Stomach (tissue), 4 donors: Measurements from ENCODE around the gene RAB6A.

Experiments used
- EP300 ChIP-seq: sonication (generic); formaldehyde crosslinking; IDR thresholded peaks from one replicate; pipeline ENCODE4 v1.6.1; 2017; ENCODE audit warnings: antibody characterized with exemption
- TF ChIP-seq, protein P1 (sequence below), 7 experiments: fragments of 450-650 bp in 4 of 7; fragments of 200-600 bp in 3 of 7; sonication (generic) in 3 of 7; IDR thresholded peaks; one replicate each; pipeline ENCODE4 v1.5.1; 2016 to 2019; ENCODE audit warnings: antibody characterized with exemption in 7 of 7, control low read depth in 2 of 7, mild to moderate bottlenecking in 1 of 7

DNA sequence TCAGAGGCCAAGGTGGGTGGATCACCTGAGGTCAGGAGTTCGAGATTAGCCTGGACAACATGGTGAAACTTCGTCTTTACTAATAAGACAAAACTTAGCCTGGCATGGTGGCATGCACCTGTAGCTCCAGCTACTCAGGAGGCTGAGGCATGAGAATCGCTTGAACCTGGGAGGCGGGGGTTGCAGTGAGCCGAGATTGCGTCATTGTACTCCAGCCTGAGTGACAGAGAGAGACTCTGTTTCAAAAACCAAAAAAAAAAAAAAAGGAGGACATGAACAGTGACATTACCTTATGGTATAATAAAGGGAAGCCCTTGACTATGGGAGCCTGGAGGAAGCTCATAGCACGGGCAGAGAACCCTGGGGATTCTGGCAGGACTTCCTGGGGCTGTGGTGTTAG is 131.0 kb downstream of the RAB6A start:
- TF ChIP-seq, protein P1, sequence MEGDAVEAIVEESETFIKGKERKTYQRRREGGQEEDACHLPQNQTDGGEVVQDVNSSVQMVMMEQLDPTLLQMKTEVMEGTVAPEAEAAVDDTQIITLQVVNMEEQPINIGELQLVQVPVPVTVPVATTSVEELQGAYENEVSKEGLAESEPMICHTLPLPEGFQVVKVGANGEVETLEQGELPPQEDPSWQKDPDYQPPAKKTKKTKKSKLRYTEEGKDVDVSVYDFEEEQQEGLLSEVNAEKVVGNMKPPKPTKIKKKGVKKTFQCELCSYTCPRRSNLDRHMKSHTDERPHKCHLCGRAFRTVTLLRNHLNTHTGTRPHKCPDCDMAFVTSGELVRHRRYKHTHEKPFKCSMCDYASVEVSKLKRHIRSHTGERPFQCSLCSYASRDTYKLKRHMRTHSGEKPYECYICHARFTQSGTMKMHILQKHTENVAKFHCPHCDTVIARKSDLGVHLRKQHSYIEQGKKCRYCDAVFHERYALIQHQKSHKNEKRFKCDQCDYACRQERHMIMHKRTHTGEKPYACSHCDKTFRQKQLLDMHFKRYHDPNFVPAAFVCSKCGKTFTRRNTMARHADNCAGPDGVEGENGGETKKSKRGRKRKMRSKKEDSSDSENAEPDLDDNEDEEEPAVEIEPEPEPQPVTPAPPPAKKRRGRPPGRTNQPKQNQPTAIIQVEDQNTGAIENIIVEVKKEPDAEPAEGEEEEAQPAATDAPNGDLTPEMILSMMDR (IDR thresholded peaks at IDR 0.05), result no peak
- TF ChIP-seq EP300, result no peak
